ENCODE results near the gene STK39.

The STK39 gene

GRCh38 chr2:167980439-167980838 is 267.0 kb downstream of the STK39 start:
- no peak for DNase-seq

- DNase-seq, result no peak
These were observed 274.6 kb downstream of the STK39 start for GRCh38 chr2:167972746-167973145.

GRCh38 chr2:167972020-167972419 is 275.4 kb downstream of the STK39 start:
- no peak for DNase-seq

GRCh38 chr2:167966937-167967913 is 280.2 kb downstream of the STK39 start:
- DNase-seq, result no peak

- DNase-seq, result no peak
These were observed 281.3 kb downstream of the STK39 start for GRCh38 chr2:167965907-167966761.

GRCh38 chr2:167964650-167965413 is 282.6 kb downstream of the STK39 start:
- DNase-seq, result no peak

GRCh38 chr2:167963899-167964649 is 283.3 kb downstream of the STK39 start:
- no peak for DNase-seq

- no peak for DNase-seq
These were observed 284.8 kb downstream of the STK39 start for GRCh38 chr2:167962436-167963226.

GRCh38 chr2:167961536-167962048 is 285.8 kb downstream of the STK39 start:
- no peak for DNase-seq

GRCh38 chr2:167960089-167960747 is 287.2 kb downstream of the STK39 start:
- no peak for DNase-seq

GRCh38 chr2:167957662-167958061 is 289.7 kb downstream of the STK39 start:
- DNase-seq, result no peak

- DNase-seq, result no peak
These were observed 292.0 kb downstream of the STK39 start for GRCh38 chr2:167955264-167955906.

GRCh38 chr2:167954495-167954894 is 292.9 kb downstream of the STK39 start:
- no peak for DNase-seq

- no peak for DNase-seq
These were observed 293.6 kb downstream of the STK39 start for GRCh38 chr2:167953776-167954175.

GRCh38 chr2:167950571-167950970 is 296.8 kb downstream of the STK39 start:
- DNase-seq, result no peak

- DNase-seq, result no peak
These were observed 301.0 kb downstream of the STK39 start for GRCh38 chr2:167946441-167946841.

GRCh38 chr2:167945660-167946368 is 301.6 kb downstream of the STK39 start:
- no peak for DNase-seq

- DNase-seq, result no peak
These were observed 302.4 kb downstream of the STK39 start for GRCh38 chr2:167944825-167945659.
